Measurements from ENCODE around the gene TTN. TPM values are rescaled to one million over a fixed set of nuclear protein-coding genes. Genes with fewer than 3 reads are reported as not detected.
A peak's percentile ranks its signal among the peaks of the same experiment; 100 is the strongest.

TTN gene
- total and polyA plus RNA-seq, 2 experiments from 2014 or later, result 12.5 to 15.7 TPM

GRCh38 chr2:178508646-178509045 is 298.6 kb downstream of the TTN start:
- Histone ChIP-seq H3K4me1 (ENCODE audit: insufficient read depth) (peaks cover 20% of the 10 kb centered on the region), H4K20me1 (replicated peaks; ENCODE audit: insufficient read depth) (no peaks in the 10 kb centered on the region; the same call in 1 of the 2 replicates), H3K27ac (ENCODE audit: low read depth) (no peak overlapping the region), H3K4me3 (no peak overlapping the region), H3K79me2 (replicated peaks; ENCODE audit: insufficient read depth) (no peaks in the 10 kb centered on the region), H3K27me3 (ENCODE audit: insufficient read depth) (peaks cover 1% of the 10 kb centered on the region; the same call in 1 of the 2 replicates), H3F3A (replicated peaks; ENCODE audit: low read depth) (no peaks in the 10 kb centered on the region), H2AFZ (no peak overlapping the region), H3K36me3 (ENCODE audit: insufficient read depth) (no peaks in the 10 kb centered on the region), H3K4me2 (no peak overlapping the region), H3K9me2 (ENCODE audit: insufficient read depth) (no peaks in the 10 kb centered on the region)
- DNase-seq (ENCODE audit: low spot score) (peak; percentile 5), ATAC-seq (no peak)
- Mint-ChIP-seq H3K4me1 (peaks cover 26% of the 10 kb centered on the region), H3K27me3 (ENCODE audit: insufficient read depth, low read depth, poor library complexity) (peaks cover 3% of the 10 kb centered on the region), H3K27ac (no peak overlapping the region), H3K4me3 (no peak overlapping the region), H3K36me3 (ENCODE audit: low read depth) (0 out of 3 replicates have a peak, but pooled peaks cover 5% of the 10 kb centered on the region), H3K9me3 (no peaks in the 10 kb centered on the region)
- TF ChIP-seq ZNF114 (CRISPR knock-in tag; IDR thresholded peaks at IDR 0.05) (no peak), CREB1 (CRISPR knock-in tag; IDR thresholded peaks at IDR 0.05; ENCODE audit: low read depth) (no peak), EZH2phosphoT487 (IDR thresholded peaks at IDR 0.05; ENCODE audit: unreplicated experiment) (no peak), NANOG (IDR thresholded peaks at IDR 0.05; ENCODE audit: borderline replicate concordance) (no peak), CTCF (conservative IDR thresholded peaks at IDR 0.05; ENCODE audit: low read depth in 2 of 2) (no peak), REST (IDR thresholded peaks at IDR 0.05; ENCODE audit: unreplicated experiment) (no peak), STAT1 (IDR thresholded peaks at IDR 0.05; ENCODE audit: unreplicated experiment) (no peak), JUNB (IDR thresholded peaks at IDR 0.05; ENCODE audit: unreplicated experiment) (no peak), ZNF331 (CRISPR knock-in tag; IDR thresholded peaks at IDR 0.05; ENCODE audit: low read depth) (no peak), ZNF462 (CRISPR knock-in tag; IDR thresholded peaks at IDR 0.05) (no peak), ETS1 (IDR thresholded peaks at IDR 0.05) (no peak), EZH2 (IDR thresholded peaks at IDR 0.05; ENCODE audit: low read depth, unreplicated experiment) (no peak)
